Stimulated activated CD4-positive, alpha-beta T cell treated with anti-CD3 and anti-CD28 coated beads, Interleukin-4, amount 100 ng/mL, for 1 hour (primary cell): ENCODE data around the gene OR2C3.
A peak's percentile ranks its signal among the peaks of the same experiment; 100 is the strongest.
"Not testable (repeated sequence)": the region's sequence is repeated elsewhere in the genome, so short reads cannot be mapped to it uniquely, and the experiment has no call there.

Source experiments
- DNase-seq: peaks from one replicate; pipeline ENCODE4 v3.0.0-alpha.2; 2020

Gene OR2C3

GRCh38 chr1:247517795-247518612 is 18.2 kb downstream of the OR2C3 start:
- DNase-seq: peak; percentile 26

GRCh38 chr1:247506831-247507230 is 29.4 kb downstream of the OR2C3 start:
- no peak for DNase-seq

- DNase-seq: no peak
Measured at GRCh38 chr1:247500865-247501264, 35.4 kb downstream of the OR2C3 start.

- no peak for DNase-seq
Measured at GRCh38 chr1:247496581-247497285, 39.5 kb downstream of the OR2C3 start.

GRCh38 chr1:247494767-247495166 is 41.5 kb downstream of the OR2C3 start:
- no peak for DNase-seq

- no peak for DNase-seq
Measured at GRCh38 chr1:247493106-247493505, 43.1 kb downstream of the OR2C3 start.

GRCh38 chr1:247491328-247491727 is 44.9 kb downstream of the OR2C3 start:
- no peak for DNase-seq

GRCh38 chr1:247487057-247487456 is 49.2 kb downstream of the OR2C3 start:
- DNase-seq: no peak

- no peak for DNase-seq
Measured at GRCh38 chr1:247482747-247483146, 53.5 kb downstream of the OR2C3 start.

GRCh38 chr1:247476328-247477058 is 59.7 kb downstream of the OR2C3 start:
- DNase-seq: not testable (repeated sequence)

GRCh38 chr1:247475793-247476192 is 60.4 kb downstream of the OR2C3 start:
- no peak for DNase-seq
